Motor neuron (in vitro differentiated cells): Measurements from ENCODE around the gene R3HDM2. TPM values are rescaled to one million over a fixed set of nuclear protein-coding genes. Genes with fewer than 3 reads are reported as not detected.

Experiments used
- total RNA-seq, 8 experiments: library from RNA; unstranded; fragments of 300-600 nt; gene quantifications; 2 replicates each; pipeline versions ENCODE4 v1.2.3 to v1.2.4, GENCODE V29; 2022

The R3HDM2 gene
- total RNA-seq, 8 experiments from 2014 or later = 14.7 to 75.2 (median 31.6) TPM

Other genes starting within 250 kb of the R3HDM2 start
- 10 to 100 TPM in 5 of 8 experiments, 1 to 10 TPM in 1, under 1 TPM in 2; 0.36 to 16.3 (median 10.7) TPM for gene NXPH4, start 214.2 kb downstream of the R3HDM2 start, total RNA-seq
- 100 to 1,000 TPM in 5 of 8 experiments, 10 to 100 TPM in 3; 72.9 to 187 (median 120) TPM for gene SHMT2, start 201.3 kb downstream of the R3HDM2 start, total RNA-seq
- gene STAC3, start 179.9 kb downstream of the R3HDM2 start, total RNA-seq = 1 to 10 TPM in 6 of 8 experiments, under 1 TPM in 2; 0.87 to 4.8 (median 1.5) TPM
- gene INHBC, start 3.7 kb upstream of the R3HDM2 start, total RNA-seq = under 1 TPM; 0.14 to 0.85 (median 0.22) TPM
- 10 to 100 TPM in 2 of 8 experiments, 1 to 10 TPM in 3, under 1 TPM in 3; 0.41 to 19.9 (median 2.6) TPM for gene INHBE, start 24.3 kb upstream of the R3HDM2 start, total RNA-seq
- gene GLI1, start 28.7 kb upstream of the R3HDM2 start, total RNA-seq = 1 to 10 TPM in 7 of 8 experiments, under 1 TPM in 1; 0.66 to 8.3 (median 3.2) TPM
- gene ARHGAP9, start 48.8 kb upstream of the R3HDM2 start, total RNA-seq = 1 to 10 TPM in 5 of 8 experiments, under 1 TPM in 3; 0.45 to 6.2 (median 2.0) TPM
- 100 to 1,000 TPM; 133 to 437 (median 224) TPM for gene MARS1, start 57.0 kb upstream of the R3HDM2 start, total RNA-seq
- gene DDIT3, start 89.5 kb upstream of the R3HDM2 start, total RNA-seq = 100 to 1,000 TPM in 5 of 8 experiments, 10 to 100 TPM in 3; 31.9 to 244 (median 136) TPM
- 10 to 100 TPM in 4 of 8 experiments, 1 to 10 TPM in 4; 5.5 to 37.5 (median 9.7) TPM for gene MBD6, start 91.8 kb upstream of the R3HDM2 start, total RNA-seq
- gene DCTN2, start 116.1 kb upstream of the R3HDM2 start, total RNA-seq = 100 to 1,000 TPM; 104 to 184 (median 161) TPM
- gene KIF5A, start 119.0 kb upstream of the R3HDM2 start, total RNA-seq = 100 to 1,000 TPM in 1 of 8 experiments, 10 to 100 TPM in 4, 1 to 10 TPM in 2, under 1 TPM in 1; 0.91 to 111 (median 60.5) TPM
- gene PIP4K2C, start 160.1 kb upstream of the R3HDM2 start, total RNA-seq = 10 to 100 TPM; 12.5 to 29.4 (median 21.4) TPM
- gene DTX3, start 173.8 kb upstream of the R3HDM2 start, total RNA-seq = 10 to 100 TPM in 7 of 8 experiments, 1 to 10 TPM in 1; 2.8 to 79.9 (median 62.7) TPM
- 10 to 100 TPM; 16.1 to 28.5 (median 17.9) TPM for gene ARHGEF25, start 180.4 kb upstream of the R3HDM2 start, total RNA-seq
- gene B4GALNT1, start 202.2 kb upstream of the R3HDM2 start, total RNA-seq = 10 to 100 TPM in 5 of 8 experiments, 1 to 10 TPM in 1, under 1 TPM in 2; 0.61 to 34.3 (median 19.4) TPM